ENCODE data around the gene TTC7B.
"Not testable (repeated sequence)": the region's sequence is repeated elsewhere in the genome, so short reads cannot be mapped to it uniquely, and the experiment has no call there.

TTC7B gene

DNA sequence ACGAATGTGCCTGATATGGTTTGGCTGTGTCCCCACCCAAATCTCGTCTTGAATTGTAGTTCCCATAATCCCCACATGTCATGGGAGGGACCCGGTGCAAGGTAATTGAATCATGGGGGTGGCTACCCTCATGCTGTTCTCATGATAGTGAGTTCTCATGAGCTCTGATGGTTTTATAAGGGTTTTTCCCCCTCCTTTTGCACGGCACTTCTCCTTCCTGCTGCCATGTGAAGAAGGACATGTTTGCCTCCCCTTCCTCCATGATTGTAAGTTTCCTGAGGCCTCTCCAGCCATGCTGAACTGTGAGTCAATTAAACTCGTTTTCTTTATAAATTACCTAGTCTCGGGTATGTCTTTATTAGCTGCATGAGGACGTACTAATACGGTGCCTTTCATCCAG lies 289.7 kb downstream of the TTC7B start:
- DNase-seq (ENCODE audit: low spot score): not testable (repeated sequence)

DNA sequence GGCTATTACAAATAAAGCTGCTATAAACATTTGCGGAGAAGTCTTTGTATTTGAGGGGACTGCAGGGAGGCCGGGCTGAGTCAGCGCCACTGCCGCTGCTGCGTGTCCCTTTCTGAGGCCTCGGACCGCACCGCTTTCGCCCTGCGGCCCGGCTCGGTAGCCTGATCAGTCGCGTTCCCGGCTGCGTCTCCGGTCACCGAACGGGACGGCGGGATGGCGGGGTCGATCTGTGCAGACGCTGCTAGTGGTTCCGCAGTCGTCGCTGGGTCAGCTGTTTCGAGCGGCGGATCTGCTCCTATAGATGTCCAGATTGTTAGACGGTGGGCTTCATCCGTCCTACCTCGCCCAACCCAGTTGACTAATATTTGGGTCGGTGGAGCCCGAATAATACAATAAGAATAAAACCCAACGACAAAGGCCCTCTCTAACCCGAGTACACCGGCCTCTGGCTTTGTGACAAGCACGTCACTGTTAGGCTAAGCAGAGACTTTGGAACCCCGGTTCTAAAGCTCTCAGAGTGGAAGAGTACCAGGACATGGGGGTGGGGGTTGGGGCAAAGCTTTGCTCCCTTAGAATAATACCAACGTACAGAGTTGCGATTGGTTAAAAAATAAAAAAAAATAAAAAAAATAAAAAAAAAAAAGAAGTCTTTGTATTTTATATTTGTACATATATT lies 290.7 kb downstream of the TTC7B start:
- DNase-seq (ENCODE audit: low spot score): not testable (repeated sequence)

DNA sequence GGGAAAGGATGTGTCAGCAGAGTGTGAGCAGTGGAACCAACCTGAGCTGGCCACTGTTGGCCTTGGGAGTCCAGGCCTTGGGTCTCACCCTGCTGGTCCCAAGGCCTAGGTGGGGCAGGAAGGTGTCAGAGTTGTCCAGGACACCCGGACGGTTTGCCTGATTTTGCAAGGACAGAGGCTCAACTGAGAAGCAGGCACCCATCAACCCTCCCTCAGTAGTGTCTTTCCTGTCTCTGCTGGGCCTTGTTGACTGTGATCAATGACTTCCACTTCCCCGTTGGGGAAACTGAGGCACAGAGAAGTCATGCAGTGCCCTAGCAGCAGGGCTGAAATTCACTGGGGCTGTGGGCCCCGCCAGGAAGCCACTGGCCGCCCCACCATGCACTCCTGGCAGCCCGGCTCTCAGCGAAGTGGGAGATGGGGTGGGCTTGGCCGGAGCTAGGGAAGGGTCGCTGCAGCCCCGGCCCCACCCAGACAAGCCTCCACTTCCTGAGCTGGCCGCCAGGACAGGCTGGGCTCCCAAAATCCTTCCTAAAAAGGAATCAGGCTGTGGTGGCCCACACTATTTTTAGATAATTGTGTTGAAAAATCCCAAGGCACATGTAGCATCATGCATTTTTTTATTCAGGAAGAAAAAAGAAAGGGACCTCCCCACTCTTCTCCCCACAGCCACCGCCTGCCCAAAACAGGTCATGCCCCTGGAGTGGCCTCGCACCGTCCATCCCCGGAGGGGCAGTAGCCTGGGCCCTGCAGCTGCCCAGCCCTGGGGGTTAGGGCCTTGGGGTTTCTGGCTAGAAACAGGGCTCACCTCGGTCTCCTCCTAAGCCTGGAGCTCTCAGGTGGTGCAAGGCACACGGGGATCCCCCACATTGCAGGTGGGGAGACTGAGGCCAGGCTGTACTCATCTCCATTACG lies 292.0 kb downstream of the TTC7B start:
- no peak for DNase-seq (ENCODE audit: low spot score)

DNA sequence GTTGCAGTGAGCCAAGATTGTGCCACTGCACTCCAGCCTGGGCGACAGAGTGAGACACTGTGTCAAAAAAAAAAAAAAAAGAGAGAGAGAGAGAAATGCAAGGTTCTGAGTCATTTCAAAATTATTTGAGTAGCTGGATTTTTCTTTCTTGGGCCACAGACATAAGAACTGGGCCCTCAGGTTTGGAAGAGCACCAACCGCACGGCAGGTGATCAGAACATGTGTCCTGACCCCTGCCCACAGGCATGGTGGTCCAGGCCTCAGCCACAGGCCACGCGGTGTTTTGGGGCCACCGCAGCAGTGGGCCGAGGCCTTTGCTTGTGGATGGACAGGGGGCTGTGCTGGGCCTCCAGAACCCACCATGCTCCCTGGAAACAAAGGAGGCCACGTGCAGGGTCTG lies 292.7 kb downstream of the TTC7B start:
- no peak for DNase-seq (ENCODE audit: low spot score)

DNA sequence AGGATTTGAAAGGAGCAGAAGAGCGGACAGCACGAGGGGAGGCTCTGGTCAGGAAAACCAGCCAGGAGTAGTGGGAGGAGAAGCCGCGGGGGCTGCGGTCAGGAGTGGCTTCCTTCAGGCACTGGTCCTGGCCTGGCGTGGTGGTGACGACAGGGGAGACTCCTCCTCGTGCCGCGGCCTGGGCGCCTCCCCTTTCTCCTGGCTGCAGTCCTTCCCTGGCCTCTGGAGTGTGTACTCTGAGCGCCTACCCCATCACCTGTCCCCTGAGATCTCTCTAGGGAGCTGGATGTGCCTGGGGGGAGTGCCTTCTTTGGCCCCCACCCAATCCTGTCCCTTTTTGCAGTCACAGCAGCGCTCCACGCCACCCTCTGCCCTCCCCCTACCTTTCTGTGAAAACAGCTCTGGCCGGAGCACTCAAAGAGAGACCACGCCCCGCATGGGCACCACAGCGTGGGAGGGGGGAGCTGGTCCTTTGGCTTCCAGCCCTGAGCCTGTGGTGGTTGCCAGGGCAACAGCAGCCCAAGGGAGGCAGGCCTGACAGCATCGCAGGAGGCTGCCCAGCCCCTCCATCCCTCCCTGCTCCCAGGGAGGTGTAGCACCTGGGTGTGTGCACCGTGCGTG lies 293.5 kb downstream of the TTC7B start:
- DNase-seq (ENCODE audit: low spot score): no peak

DNA sequence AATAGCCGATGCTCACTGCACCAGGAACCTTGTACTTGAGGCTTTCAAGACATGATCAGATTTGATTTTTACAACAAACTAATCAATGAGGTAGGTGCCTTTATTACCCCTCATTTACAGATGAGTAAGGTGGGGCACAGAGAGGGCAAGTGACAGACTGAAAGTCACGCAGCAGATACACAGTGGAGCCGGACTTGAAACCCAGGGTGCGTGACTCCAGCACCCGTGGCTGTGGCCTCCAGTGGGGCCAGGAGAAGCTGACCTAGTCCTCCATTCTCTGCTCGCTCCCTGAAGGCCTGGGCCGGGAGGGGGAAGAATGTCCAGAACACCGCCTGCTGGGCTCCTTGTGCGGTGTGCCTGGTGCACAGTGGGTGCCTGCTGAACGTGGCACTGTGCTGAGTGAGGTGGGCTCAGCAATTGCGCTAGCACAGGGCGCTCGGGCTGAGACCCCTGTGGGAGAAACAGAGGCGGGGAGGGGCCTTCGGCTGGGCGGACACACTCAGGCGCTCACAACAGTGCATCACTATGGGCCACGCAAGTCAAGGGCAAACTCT lies 294.2 kb downstream of the TTC7B start:
- DNase-seq (ENCODE audit: low spot score): no peak

DNA sequence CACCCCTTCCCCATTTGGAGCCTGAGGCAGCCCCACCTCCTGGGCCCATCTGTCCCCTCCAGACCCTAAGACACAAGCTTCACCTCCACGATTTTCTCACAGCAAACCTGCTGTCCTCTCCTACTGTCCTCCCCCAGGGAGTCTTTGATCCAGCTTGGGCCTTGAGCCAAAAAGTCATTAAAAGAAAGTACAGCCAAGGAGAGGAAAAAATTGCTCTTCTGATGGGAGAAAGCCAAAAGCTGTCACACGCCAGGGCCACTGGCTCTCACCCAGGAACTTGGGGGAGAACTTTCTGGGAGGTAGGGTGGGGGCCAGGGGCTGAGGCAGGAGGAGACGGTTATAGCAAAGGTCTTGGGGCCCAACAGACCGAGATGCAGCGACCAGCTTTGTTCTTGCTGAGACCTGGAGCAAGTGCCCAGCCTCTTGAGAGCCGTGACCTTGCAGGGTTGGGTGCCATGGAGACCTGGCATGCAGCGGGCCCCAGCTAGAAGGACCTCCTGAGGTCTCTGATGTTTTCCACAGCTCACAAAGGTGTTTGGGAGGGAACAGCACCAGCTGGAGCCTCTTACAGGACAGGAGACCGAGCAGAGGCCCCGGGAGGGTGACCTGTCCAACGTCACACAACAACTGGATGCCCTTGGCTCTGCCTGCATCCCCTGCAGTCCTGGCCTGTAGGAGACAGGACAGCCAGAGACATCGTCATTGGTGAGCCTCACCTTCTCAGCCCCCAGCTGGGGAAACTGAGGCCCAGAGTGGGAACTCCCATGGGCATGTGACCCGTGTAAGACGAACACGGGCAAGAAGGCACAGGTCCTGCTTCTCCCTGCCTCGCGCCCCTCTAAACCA lies 294.9 kb downstream of the TTC7B start:
- no peak for DNase-seq (ENCODE audit: low spot score)

DNA sequence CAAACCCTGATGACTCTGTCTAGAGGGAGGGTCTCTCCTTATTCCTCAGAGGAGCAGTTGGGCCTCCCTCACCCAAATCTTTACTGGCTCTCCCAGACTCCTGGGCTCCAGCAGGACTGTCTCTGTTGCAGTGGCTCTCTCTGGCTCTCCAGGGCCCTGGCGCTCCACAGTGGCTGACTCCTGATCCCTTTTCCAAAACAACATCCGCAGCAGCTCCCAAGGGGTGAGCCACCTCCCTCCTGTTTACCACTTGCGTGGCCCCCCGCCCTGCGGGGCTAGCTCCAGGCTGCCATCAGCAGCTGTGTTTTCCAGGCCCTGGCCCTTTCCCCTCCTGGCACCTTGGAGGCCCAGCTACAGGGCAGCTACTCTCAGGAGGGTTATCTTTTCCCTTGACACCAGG lies 295.9 kb downstream of the TTC7B start:
- DNase-seq (ENCODE audit: low spot score): no peak

DNA sequence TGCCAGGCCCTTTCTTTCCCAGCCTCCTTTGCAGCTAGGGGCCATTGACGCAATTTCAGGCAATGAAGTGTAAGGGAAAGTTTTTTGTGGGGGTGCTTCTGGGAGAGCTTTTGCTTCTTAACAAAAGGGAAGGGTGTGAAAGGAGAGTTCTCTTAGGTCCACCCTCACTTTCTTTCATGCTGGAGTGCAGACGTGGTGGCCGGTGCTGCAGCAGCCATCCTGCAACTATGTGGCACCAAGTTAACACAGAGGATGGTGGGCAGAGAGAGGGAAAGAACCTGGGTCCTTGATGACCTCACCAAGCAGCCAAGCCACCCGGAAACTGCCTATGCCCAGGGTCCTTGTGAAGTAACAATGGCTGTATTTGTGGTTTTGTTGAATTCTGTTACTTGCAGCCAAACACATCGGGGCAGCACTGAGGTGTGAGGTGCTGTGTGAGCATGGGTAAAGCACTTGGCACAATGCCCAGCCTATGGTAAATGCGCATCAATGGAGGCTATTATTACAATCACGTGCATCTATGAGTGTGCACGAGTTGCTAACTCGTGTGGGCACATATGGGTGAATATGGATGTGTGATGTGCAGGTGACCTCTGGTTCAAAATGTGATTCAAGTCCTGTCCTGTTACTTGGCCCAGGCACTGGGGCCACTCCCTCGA lies 296.8 kb downstream of the TTC7B start:
- no peak for DNase-seq (ENCODE audit: low spot score)

DNA sequence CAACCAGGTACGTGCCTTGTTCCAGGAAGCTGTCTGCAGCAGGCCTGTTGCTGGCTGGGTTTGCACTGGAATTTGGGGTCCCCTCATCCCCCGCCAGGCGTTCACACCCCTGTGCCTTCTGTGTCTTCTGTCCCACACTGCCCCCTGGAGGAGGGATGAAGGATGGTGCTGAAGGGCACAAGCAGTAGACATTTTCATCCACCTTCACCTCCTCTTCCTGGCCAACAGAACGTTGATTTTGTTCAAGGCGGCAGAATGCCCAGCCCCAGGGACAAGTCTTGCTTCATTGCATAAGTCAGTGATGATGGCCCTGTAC lies 297.3 kb downstream of the TTC7B start:
- DNase-seq (ENCODE audit: low spot score): no peak

DNA sequence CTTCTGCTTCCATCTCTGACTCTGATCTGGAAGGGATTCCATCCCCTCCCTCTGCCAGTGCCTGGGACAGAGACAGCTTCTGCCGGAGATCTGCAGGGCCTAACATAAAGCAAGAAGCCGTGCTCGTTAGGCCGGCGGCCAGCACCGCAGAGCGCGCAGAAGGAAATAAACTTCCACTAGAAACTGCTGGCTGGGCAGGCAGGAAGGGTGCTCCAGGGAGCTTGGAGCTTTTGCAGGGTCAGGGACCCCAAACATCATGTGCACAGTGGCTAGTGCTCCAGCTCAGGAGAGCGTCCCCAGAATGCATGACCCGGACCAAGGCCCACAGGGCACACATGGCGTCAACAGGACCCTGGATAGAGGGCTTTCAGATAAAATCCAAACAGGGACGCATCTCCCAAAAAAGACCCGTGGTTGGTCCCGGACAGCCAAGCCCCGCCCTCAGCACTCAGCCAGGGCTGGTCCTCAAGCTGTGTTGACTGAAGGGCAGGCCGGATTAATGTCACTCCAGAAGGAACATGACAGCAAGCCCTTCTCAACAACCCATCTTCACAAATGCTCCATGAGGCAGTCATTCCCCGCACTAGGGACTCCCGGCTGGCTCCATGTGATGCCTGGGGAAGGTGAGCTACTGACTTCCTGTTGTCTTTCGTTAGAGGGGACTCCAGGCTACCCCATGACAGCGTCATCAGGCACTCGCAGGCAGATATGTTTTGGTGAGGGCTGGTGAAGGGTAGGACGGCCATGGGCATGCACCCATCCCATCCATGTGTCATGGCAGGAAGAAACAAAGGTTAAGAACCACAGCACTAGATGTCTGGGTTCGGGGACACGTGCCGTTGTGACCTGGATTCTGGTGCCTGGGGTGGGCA lies 297.9 kb downstream of the TTC7B start:
- no peak for DNase-seq (ENCODE audit: low spot score)

DNA sequence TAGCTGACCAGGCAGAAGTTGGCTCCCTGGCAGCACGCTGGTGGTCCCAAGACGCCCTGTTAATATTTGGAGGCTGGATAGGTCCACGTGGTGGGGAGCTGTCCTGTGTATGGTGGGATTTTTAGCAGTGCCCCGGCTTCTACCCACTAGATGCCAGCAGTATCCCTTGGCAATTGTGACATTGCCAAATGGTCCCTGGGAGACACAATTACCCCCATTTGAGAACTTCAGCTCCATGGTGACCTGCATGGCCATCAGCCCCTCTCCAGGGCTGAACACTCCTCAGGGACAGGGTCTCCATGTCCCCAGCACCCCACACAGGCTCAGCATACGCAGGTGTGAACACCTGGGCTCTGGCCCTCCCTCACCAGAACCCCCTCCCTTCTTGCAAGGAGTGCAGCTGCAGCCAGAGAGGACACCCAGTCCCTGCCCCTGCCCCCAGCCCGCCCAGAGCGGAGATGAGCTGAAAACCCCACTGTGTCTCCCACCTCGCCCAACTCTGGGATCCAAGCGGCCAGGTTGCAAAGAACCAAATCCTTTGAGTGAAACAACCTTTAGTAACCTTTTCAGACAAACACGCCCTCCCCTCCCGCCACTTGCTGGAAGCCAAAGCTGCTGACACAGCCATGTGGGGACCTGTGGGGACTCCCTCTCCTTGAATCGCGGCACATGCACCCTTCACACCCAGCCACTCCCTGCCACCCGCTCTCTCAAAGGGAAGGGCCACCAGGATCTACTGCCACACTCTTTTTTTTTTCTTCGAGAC lies 299.0 kb downstream of the TTC7B start:
- no peak for DNase-seq (ENCODE audit: low spot score)

DNA sequence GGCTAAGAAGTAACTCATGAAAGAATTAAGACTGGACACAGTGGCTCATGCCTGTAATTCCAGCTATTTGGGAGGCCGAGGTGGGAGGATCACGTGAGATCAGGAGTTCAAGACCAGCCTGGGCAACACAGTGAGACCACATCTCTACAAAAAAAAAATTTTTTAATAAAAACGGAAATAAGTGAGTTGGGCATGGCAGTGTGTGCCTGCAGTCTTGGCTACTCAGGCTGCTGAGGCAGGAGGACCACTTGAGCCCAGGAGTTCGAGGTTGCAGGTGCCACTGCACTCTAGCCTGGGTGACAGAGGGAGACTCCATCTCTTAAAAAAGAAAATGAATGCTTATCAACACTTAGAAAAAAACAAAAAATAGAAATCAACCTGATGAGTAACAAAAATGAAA lies 301.7 kb downstream of the TTC7B start:
- DNase-seq (ENCODE audit: low spot score): no peak

DNA sequence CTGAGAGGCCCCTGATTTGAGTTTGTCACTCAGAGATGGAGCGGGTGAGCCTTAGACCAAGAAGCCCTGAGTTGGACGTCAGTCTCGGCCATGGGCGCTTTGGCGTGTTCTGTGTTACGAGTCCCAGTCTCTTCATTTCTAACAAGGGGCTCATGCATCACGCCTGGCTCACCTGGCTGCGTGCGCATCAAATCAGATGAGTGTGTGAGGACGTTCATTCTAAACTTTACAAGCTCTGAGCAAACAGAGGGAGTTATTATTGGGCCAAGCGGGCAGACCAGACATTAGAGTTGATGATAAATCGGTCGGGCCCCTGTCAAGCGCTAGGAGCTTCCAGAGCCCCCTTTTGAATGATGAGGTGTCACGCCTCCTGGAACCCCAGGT lies 302.2 kb downstream of the TTC7B start:
- no peak for DNase-seq (ENCODE audit: low spot score)

DNA sequence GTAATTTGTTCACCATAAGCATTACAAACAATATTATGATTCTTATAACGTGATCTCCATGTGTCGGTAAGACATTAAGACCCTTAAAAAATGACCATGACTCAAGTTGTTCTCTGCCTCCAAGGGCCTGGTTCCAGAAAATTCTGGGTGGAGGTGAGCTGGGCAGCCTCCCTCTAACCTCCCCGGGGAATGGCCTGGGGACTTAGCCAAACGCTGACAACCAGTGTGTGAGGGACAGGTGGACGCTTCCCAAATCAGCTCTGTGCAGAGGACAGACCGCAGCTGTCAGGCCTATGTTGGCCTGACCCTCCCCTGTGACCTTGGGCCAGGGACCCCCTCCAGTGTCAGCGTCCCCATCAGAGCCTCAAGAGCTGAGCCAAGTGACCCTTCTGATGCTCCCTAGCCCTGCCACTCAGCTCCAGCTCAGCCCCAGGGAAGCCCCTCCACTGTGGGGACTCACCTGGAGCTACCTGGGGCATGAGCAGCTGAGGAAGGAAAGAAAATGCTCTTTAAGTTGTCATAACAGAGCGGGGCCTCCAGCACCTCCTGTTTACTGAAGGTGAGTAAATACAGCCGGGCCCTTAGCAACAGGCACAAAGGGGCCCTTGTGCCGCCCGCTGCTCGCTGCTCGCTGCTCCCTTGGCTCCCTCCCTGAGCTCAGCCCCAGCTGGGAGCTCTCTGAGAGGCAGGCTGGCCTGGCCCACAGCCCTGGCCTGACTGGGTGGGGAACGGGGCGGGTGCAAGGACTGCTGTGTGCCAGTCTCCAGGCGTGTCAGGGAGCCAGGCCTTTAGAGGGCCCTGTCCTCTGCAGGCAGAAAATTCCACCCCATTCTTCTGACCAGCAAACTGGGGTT lies 302.8 kb downstream of the TTC7B start:
- DNase-seq (ENCODE audit: low spot score): no peak

DNA sequence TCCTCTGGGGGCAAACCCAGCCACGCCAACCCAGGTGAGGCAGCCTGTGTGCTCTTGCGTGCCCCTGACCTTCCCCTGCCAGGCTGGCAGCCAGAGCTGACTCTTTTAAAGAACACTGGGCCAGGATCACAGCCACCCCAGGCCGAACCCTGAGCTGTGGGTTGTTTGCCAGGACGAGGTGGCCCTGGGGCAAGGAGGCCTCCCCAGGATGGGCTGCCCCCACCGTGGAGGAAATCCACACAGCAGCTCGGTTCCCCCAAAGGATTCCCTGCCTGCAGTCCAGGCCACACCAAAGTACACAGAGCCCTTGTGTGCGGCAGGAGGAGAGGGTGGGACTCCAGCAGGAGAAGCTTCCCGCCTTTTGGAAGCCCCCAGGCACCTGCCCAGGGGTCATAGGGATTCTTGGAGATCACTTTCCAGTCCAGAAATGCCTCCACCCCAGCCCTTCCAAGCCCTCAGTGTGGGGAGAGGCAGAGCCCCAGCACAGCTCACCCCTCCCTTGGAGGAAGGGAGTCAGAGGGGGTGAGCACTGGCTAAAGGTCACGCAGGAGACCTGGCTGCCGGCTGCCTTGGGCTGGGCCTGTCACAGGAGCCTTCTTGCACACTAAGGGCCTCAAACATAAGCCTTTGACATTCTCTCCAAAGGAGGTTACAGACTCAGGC lies 303.8 kb downstream of the TTC7B start:
- no peak for DNase-seq (ENCODE audit: low spot score)

DNA sequence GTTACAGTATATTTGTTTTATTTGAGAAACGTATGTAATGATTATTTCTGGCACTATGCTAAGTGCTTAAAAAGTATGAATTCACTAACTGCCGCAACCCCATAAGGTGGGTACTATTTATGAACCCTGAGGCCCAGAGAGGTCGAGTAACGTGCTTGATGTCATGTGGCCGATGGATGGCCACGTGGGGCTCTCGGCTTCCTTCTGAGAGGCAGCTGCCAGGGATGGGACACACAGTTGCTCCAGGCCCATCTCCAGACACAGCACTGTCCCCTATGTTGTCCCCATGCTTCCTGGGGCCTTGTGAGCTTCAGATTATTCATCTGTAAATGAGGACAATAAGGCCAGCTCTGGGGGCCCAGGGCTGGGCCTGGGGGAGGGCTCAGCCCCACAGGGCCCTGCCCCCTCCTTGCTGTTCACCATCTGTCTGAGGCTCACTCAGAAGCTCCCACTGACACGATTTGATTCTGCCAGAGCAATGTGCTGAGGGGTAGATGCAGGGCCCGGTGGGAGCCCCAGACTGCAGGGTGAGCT lies 304.4 kb downstream of the TTC7B start:
- no peak for DNase-seq (ENCODE audit: low spot score)

DNA sequence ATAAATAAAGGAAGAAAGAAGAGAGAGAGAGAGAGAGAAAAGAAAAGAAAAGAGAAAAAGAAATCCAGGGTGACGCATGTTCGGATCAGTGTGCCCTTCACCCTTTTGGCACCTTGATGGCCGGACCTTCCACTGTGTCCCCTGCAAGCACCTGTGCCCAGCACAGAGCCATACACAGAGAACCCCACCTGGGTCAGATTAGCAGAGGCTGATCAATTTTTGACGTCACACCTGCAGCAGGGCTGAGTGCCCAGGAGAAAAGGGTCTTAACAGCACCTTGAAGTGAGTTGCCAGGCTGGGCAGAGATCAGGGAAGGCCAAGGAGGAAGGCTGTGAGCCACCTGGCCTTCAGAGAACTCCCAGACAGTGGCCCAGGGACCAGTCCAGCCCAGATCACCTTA lies 305.0 kb downstream of the TTC7B start:
- no peak for DNase-seq (ENCODE audit: low spot score)
